Keratinocyte (primary cell): Measurements from ENCODE around the gene HEATR3. TPM values are rescaled to one million over a fixed set of nuclear protein-coding genes. Genes with fewer than 3 reads are reported as not detected.
A peak's percentile ranks its signal among the peaks of the same experiment; 100 is the strongest.

ENCODE experiments used
- DNase-seq: peaks from one replicate; pipeline ENCODE4 v3.0.0-alpha.2; 2011; ENCODE audit warnings: low read depth, missing footprints, low spot score
- FAIRE-seq: peaks from 2 replicates; lab custom pipeline; 2011; peaks lifted over from hg19 to GRCh38; lab: Jason Lieb, UNC
- H2AFZ ChIP-seq: 2 replicates; pipeline ENCODE4 v1.6.0; 2012; ENCODE audit warnings: low read length, control low read depth, inconsistent platforms; ENCODE audit not compliant: control insufficient read depth
- H3K27ac ChIP-seq: 2 replicates; pipeline ENCODE4 v1.5.1; 2011; ENCODE audit warnings: low read length; ENCODE audit not compliant: control insufficient read depth, insufficient read depth
- H3K27me3 ChIP-seq: 3 replicates; pipeline ENCODE4 v1.6.0; 2011; ENCODE audit warnings: low read length; ENCODE audit not compliant: control insufficient read depth, insufficient read depth; ENCODE audit errors: extremely low read depth
- H3K36me3 ChIP-seq, 2 experiments: 2 replicates in 1 of 2; 3 replicates in 1 of 2; pipeline ENCODE4 v1.5.1; 2011; ENCODE audit warnings: low read length in 2 of 2, mild to moderate bottlenecking in 1 of 2; ENCODE audit not compliant: control insufficient read depth in 2 of 2, insufficient read depth in 2 of 2; ENCODE audit errors: extremely low read depth in 1 of 2
- H3K4me1 ChIP-seq: 3 replicates; pipeline ENCODE4 v1.5.1; 2011; ENCODE audit warnings: low read length; ENCODE audit not compliant: control insufficient read depth, insufficient read depth; ENCODE audit errors: extremely low read depth
- H3K4me2 ChIP-seq: 3 replicates; pipeline ENCODE4 v1.6.0; 2011; ENCODE audit warnings: low read depth, low read length; ENCODE audit not compliant: control insufficient read depth, insufficient read depth; ENCODE audit errors: extremely low read depth
- H3K4me3 ChIP-seq, 3 experiments: fragments of 200-600 bp in 1 of 3; sonication (generic) in 1 of 3; 2 replicates in 2 of 3; 3 replicates in 1 of 3; pipeline ENCODE4 v1.5.1; 2011 to 2016; ENCODE audit warnings: low read length in 3 of 3, mild to moderate bottlenecking in 3 of 3, control low read depth in 2 of 3, inconsistent platforms in 1 of 3, low read depth in 1 of 3, mixed read lengths in 1 of 3, mixed run types in 1 of 3, moderate library complexity in 1 of 3; ENCODE audit not compliant: control insufficient read depth in 2 of 3, insufficient read depth in 2 of 3; ENCODE audit errors: extremely low read depth in 1 of 3
- H3K79me2 ChIP-seq: 2 replicates; pipeline ENCODE4 v1.6.0; 2012; ENCODE audit warnings: low read length; ENCODE audit not compliant: control insufficient read depth, insufficient read depth
- H3K9ac ChIP-seq: 3 replicates; pipeline ENCODE4 v1.6.0; 2011; ENCODE audit warnings: low read length; ENCODE audit not compliant: control insufficient read depth, insufficient read depth; ENCODE audit errors: extremely low read depth
- H3K9me1 ChIP-seq: 3 replicates; pipeline ENCODE4 v1.6.0; 2011; ENCODE audit warnings: low read length; ENCODE audit not compliant: control insufficient read depth, insufficient read depth; ENCODE audit errors: extremely low read depth
- H3K9me3 ChIP-seq: 2 replicates; pipeline ENCODE4 v1.5.1; 2012; ENCODE audit warnings: low read depth, low read length; ENCODE audit not compliant: control insufficient read depth
- H4K20me1 ChIP-seq: 3 replicates; pipeline ENCODE4 v1.6.0; 2011; ENCODE audit warnings: low read length; ENCODE audit not compliant: control insufficient read depth, insufficient read depth; ENCODE audit errors: extremely low read depth
- EZH2 ChIP-seq: IDR thresholded peaks from one replicate; pipeline ENCODE4 v1.6.1; 2012; ENCODE audit warnings: inconsistent platforms, mild to moderate bottlenecking, low read length, moderate library complexity
- dilution Hi-C: fragments of 300-500 bp; cut with MboI; formaldehyde crosslinking; loops from one replicate; pipeline ENCODE4 v1.7.0; 2020; ENCODE audit warnings: low sequenced_read_pairs; ENCODE audit not compliant: extremely low pct_ligation_motif_present
- polyA plus RNA-seq, 5 experiments: library from polyadenylated mRNA; depleted of rRNA in 3 of 5; stranded (reverse) in 3 of 5; stranded (forward) in 1 of 5; unstranded in 1 of 5; fragments of >200 nt; gene quantifications; 1 replicate in 1 of 5; 2 replicates in 3 of 5; 3 replicates in 1 of 5; pipeline versions ENCODE4 v1.2.1 to v1.2.3, GENCODE V29; 2011 to 2012; ENCODE audit warnings: missing spikeins in 2 of 5, low read depth in 1 of 5, low replicate concordance in 1 of 5
- TF ChIP-seq, protein P1 (sequence below), 3 experiments: IDR thresholded peaks in 1 of 3; conservative IDR thresholded peaks in 1 of 3; optimal IDR thresholded peaks in 1 of 3; 2 replicates in 2 of 3; 3 replicates in 1 of 3; pipeline versions ENCODE3 to v1.5.1; 2011; ENCODE audit warnings: low read length in 3 of 3, mild to moderate bottlenecking in 3 of 3, moderate library complexity in 2 of 3, control low read depth in 1 of 3, inconsistent platforms in 1 of 3; ENCODE audit not compliant: insufficient read depth in 2 of 3; ENCODE audit errors: extremely low read depth in 1 of 3

Gene HEATR3
- polyA plus RNA-seq, 1 donor (not counting 4 experiments of a cell fraction or from before 2014, with no cell fraction given) = 27.2 TPM

DNA sequence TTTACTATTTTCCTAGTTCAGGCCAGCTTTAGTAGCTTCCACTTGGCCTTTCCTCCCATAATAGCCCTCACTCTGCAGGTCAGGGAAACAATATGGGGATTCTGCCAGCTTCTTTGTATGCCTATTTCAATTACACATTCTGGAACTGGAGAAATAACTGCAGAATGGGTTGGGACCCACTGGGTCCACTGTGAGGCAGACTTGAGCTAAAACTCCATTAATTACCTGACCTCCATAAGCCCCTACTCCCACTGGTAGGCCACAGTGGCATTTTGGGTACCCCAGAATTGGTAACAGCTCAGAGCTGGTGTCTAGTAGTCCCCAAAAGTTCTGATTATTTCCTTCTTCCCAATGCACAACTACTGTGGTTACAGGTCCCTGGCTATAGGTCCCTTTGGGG, 70.6 kb downstream of the HEATR3 start:
- H3K4me3 ChIP-seq = no peak overlapping the region
- dilution Hi-C loops = no loop called here
- H3K27me3 ChIP-seq = peaks cover 3% of the 10 kb centered on the region
- H3K27ac ChIP-seq = no peak overlapping the region
- no peaks in the 10 kb centered on the region for H3K4me1 ChIP-seq
- no peak overlapping the region for H3K9ac ChIP-seq
- H3K36me3 ChIP-seq = no peaks in the 10 kb centered on the region
- DNase-seq (no peak), FAIRE-seq (no peak)
- H3K9me1 ChIP-seq = no peaks in the 10 kb centered on the region
- H3K4me2 ChIP-seq = no peak overlapping the region
- H4K20me1 ChIP-seq = no peaks in the 10 kb centered on the region
- no peak overlapping the region for H2AFZ ChIP-seq
- H3K79me2 ChIP-seq = no peaks in the 10 kb centered on the region
- H3K9me3 ChIP-seq = no peaks in the 10 kb centered on the region
- TF ChIP-seq, protein P1, sequence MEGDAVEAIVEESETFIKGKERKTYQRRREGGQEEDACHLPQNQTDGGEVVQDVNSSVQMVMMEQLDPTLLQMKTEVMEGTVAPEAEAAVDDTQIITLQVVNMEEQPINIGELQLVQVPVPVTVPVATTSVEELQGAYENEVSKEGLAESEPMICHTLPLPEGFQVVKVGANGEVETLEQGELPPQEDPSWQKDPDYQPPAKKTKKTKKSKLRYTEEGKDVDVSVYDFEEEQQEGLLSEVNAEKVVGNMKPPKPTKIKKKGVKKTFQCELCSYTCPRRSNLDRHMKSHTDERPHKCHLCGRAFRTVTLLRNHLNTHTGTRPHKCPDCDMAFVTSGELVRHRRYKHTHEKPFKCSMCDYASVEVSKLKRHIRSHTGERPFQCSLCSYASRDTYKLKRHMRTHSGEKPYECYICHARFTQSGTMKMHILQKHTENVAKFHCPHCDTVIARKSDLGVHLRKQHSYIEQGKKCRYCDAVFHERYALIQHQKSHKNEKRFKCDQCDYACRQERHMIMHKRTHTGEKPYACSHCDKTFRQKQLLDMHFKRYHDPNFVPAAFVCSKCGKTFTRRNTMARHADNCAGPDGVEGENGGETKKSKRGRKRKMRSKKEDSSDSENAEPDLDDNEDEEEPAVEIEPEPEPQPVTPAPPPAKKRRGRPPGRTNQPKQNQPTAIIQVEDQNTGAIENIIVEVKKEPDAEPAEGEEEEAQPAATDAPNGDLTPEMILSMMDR (optimal IDR thresholded peaks at IDR 0.05 in 1 of 3, IDR thresholded peaks at IDR 0.05 in 1 of 3, conservative IDR thresholded peaks at IDR 0.05 in 1 of 3; ENCODE audit: extremely low read depth in 1 of 3, insufficient read depth in 2 of 3, low read length in 3 of 3) = peak in 2 of 3 experiments; percentile 4 to 12
- TF ChIP-seq EZH2 = no peak

DNA sequence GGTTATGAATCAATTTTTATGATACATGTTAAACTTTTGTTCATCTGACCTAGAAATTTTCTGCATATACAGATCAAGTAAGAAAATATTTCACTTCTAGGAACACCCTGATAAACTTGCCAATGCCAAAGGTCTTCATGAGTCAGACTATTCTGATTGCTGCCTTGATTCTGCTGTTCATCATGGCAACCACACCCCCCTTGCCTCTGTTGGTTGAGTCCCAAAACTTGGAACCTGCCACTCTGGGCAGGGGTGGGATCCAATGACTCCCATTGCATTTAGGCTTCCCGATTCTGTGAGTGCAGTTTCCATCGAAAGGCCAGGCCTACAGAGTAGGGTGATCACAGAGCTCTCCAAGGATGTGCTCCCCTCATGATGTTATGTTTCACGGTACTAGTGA, 71.5 kb downstream of the HEATR3 start:
- DNase-seq (no peak), FAIRE-seq (no peak)
- Histone ChIP-seq H3K4me3 (no peak overlapping the region), H3K9ac (no peak overlapping the region), H4K20me1 (no peaks in the 10 kb centered on the region), H3K9me1 (no peaks in the 10 kb centered on the region), H2AFZ (no peak overlapping the region), H3K79me2 (no peaks in the 10 kb centered on the region), H3K4me2 (no peak overlapping the region), H3K4me1 (no peaks in the 10 kb centered on the region), H3K27ac (no peak overlapping the region), H3K9me3 (no peaks in the 10 kb centered on the region), H3K36me3 (no peaks in the 10 kb centered on the region), H3K27me3 (peaks cover 3% of the 10 kb centered on the region)
- TF ChIP-seq, protein P1 (optimal IDR thresholded peaks at IDR 0.05 in 1 of 3, IDR thresholded peaks at IDR 0.05 in 1 of 3, conservative IDR thresholded peaks at IDR 0.05 in 1 of 3; ENCODE audit: extremely low read depth in 1 of 3, insufficient read depth in 2 of 3, low read length in 3 of 3) = no peak
- no peak for TF ChIP-seq EZH2
- dilution Hi-C loops = no loop called here
